ENCODE data around the gene SEMA5A. TPM values are rescaled to one million over a fixed set of nuclear protein-coding genes. Genes with fewer than 3 reads are reported as not detected.

Gene SEMA5A
- total and polyA plus RNA-seq, 2 of the 13 experiments (the other 11 are each of a cell fraction or from before 2014, with no cell fraction given) = 0.01 TPM; not detected in 1

- 20% methylated on average over 2 of the region's 2 CpGs for WGBS (ENCODE audit: low lambda C conversion rate)
- Histone ChIP-seq H3K4me2 (ENCODE audit: low read depth, low read length) (no peak overlapping the region), H2AFZ (ENCODE audit: low read length) (no peak overlapping the region), H3K27ac (ENCODE audit: extremely low read length, insufficient read depth, low read length) (no peak overlapping the region), H3K79me2 (ENCODE audit: insufficient read depth, low read length) (no peaks in the 10 kb centered on the region), H3K4me1 (ENCODE audit: insufficient read depth, low read length) (no peaks in the 10 kb centered on the region), H3K27me3 (ENCODE audit: control insufficient read depth in 1 of 2, insufficient read depth in 2 of 2, low read length in 2 of 2) (no peaks in the 10 kb centered on the region), H3K9ac (ENCODE audit: insufficient read depth, low read depth, low read length) (no peak overlapping the region), H3K4me3 (replicated peaks in 1 of 3; ENCODE audit: insufficient read depth in 1 of 3, low read depth in 2 of 3, low read length in 3 of 3) (no peak overlapping the region), H4K20me1 (ENCODE audit: insufficient read depth, low read length) (no peaks in the 10 kb centered on the region), H3K36me3 (replicated peaks in 1 of 2; ENCODE audit: control insufficient read depth in 1 of 2, insufficient read depth in 2 of 2, low read length in 2 of 2) (no peaks in the 10 kb centered on the region), H3K9me3 (ENCODE audit: low read length) (no peaks in the 10 kb centered on the region)
- in situ Hi-C loops (cut with HindIII; ENCODE audit: extremely low pct_ligation_motif_present, low pct_unique_long_range_greater_than_20kb) (no loop called here), intact Hi-C loops (cut with micrococcal nuclease; ENCODE audit: unreplicated experiment) (no loop called here)
- TF ChIP-seq STAG1 (CRISPR knock-in tag; IDR thresholded peaks at IDR 0.05) = peak; percentile 50
- TF ChIP-seq CTCF (CRISPR knock-in tag; IDR thresholded peaks at IDR 0.05) = peak; percentile 43; the same call in 1 of the 2 replicates
- TF ChIP-seq ZNF296 (CRISPR knock-in tag; conservative IDR thresholded peaks at IDR 0.05) = no peak
- POLR2A ChIA-PET = no interaction called here
- no TSS peak for BruUV-seq (replicated peaks)
- ATAC-seq = peak; percentile 75
- CTCF ChIA-PET (ENCODE audit: low intra/inter-chr PET ratio, low total read pairs) = no interaction called here
- FAIRE-seq = no peak
- DNase-seq (ENCODE audit: low spot score) = no peak
Measured at GRCh38 chr5:9156282-9156681, 389.6 kb downstream of the SEMA5A start.

GRCh38 chr5:9151684-9152427, 394.0 kb downstream of the SEMA5A start:
- BruUV-seq (replicated peaks) = no TSS peak
- DNase-seq (ENCODE audit: low spot score) (no peak), FAIRE-seq (no peak), ATAC-seq (no peak)
- Histone ChIP-seq H3K27ac (ENCODE audit: extremely low read length, insufficient read depth, low read length) (no peak overlapping the region), H3K9ac (ENCODE audit: insufficient read depth, low read depth, low read length) (no peak overlapping the region), H2AFZ (ENCODE audit: low read length) (no peak overlapping the region), H3K4me3 (replicated peaks in 1 of 3; ENCODE audit: insufficient read depth in 1 of 3, low read depth in 2 of 3, low read length in 3 of 3) (no peak overlapping the region), H3K79me2 (ENCODE audit: insufficient read depth, low read length) (no peaks in the 10 kb centered on the region), H3K4me2 (ENCODE audit: low read depth, low read length) (no peak overlapping the region), H3K27me3 (ENCODE audit: control insufficient read depth in 1 of 2, insufficient read depth in 2 of 2, low read length in 2 of 2) (no peaks in the 10 kb centered on the region), H3K36me3 (replicated peaks in 1 of 2; ENCODE audit: control insufficient read depth in 1 of 2, insufficient read depth in 2 of 2, low read length in 2 of 2) (no peaks in the 10 kb centered on the region), H3K9me3 (ENCODE audit: low read length) (no peaks in the 10 kb centered on the region; the same call in 1 of the 2 replicates), H4K20me1 (ENCODE audit: insufficient read depth, low read length) (no peaks in the 10 kb centered on the region), H3K4me1 (ENCODE audit: insufficient read depth, low read length) (no peaks in the 10 kb centered on the region)
- CTCF ChIA-PET (ENCODE audit: low intra/inter-chr PET ratio, low total read pairs) = no interaction called here
- in situ Hi-C loops (cut with HindIII; ENCODE audit: extremely low pct_ligation_motif_present, low pct_unique_long_range_greater_than_20kb) = no loop called here
- WGBS (ENCODE audit: low lambda C conversion rate) = 0% methylated on average over 3 of the region's 6 CpGs
- intact Hi-C loops (cut with micrococcal nuclease; ENCODE audit: unreplicated experiment) = no loop called here
- POLR2A ChIA-PET = no interaction called here
- TF ChIP-seq PAWR (CRISPR knock-in tag; IDR thresholded peaks at IDR 0.05; ENCODE audit: borderline replicate concordance) (no peak), THAP11 (CRISPR knock-in tag; IDR thresholded peaks at IDR 0.05) (no peak), MTF2 (CRISPR knock-in tag; IDR thresholded peaks at IDR 0.05; ENCODE audit: borderline replicate concordance) (no peak), ZNF460 (CRISPR knock-in tag; IDR thresholded peaks at IDR 0.05; ENCODE audit: borderline replicate concordance) (no peak), PRDM15 (CRISPR knock-in tag; IDR thresholded peaks at IDR 0.05) (no peak), ZNF567 (CRISPR knock-in tag; IDR thresholded peaks at IDR 0.05; ENCODE audit: borderline replicate concordance) (no peak), THAP7 (CRISPR knock-in tag; IDR thresholded peaks at IDR 0.05) (no peak), SIN3B (IDR thresholded peaks at IDR 0.05; ENCODE audit: low read length) (no peak), STAG1 (CRISPR knock-in tag; IDR thresholded peaks at IDR 0.05) (no peak), SIX4 (CRISPR knock-in tag; IDR thresholded peaks at IDR 0.05) (no peak)
